Measurements from ENCODE around the gene STAB1. TPM values are rescaled to one million over a fixed set of nuclear protein-coding genes. Genes with fewer than 3 reads are reported as not detected.

The STAB1 gene
- total and polyA plus RNA-seq, 2 of the 13 experiments (the other 11 are each of a cell fraction or from before 2014, with no cell fraction given): 0.09 to 0.34 TPM

DNA sequence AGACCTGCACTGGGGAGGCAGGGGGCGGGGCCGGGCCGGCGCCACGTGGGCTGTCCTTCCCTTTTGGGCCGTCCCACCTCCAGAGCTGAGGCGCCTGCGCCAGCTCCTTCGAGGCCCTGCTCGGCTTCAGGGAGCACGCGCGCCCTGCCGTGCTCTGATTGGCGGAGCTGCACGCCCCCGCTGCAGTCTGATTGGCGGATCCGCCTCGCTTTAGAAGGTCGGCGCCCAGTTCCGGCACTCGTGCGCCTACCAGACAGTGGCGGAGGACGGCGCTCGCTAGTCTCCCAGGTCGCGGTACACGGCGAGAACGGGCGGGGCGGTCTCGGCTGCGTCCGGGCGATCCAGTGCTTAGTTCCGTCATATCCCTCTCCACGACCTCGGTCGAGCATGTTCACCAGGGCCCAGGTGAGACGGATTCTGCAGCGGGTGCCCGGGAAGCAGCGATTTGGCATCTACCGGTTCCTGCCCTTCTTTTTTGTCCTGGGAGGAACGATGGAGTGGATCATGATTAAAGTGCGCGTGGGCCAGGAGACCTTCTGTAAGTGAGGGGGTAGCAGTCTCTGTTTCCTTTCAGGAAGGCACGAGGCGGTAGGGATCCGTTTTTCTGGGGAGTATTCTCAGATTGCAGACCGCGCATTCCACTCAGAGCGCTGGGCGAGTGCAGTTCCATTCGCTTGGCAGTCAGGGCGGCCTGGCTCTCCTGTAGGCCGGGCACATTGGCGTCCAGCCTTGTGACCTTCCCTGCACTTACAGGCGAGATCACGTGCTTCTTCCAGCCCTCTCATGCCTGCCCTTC is 41.4 kb downstream of the STAB1 start, which contains the start of gene UQCC5 (continued):
- TF ChIP-seq JDP2 (CRISPR knock-in tag; IDR thresholded peaks at IDR 0.05; ENCODE audit: borderline replicate concordance): no peak; the same call in 1 of the 2 replicates
- TF ChIP-seq TIGD3 (CRISPR knock-in tag; IDR thresholded peaks at IDR 0.05; ENCODE audit: borderline replicate concordance): no peak
- TF ChIP-seq ARID4A (CRISPR knock-in tag; IDR thresholded peaks at IDR 0.05; ENCODE audit: borderline replicate concordance): peak; percentile 95
- peak; percentile 20; the same call in 1 of the 2 replicates for TF ChIP-seq PITX1 (CRISPR knock-in tag; IDR thresholded peaks at IDR 0.05)
- peak; percentile 90 for TF ChIP-seq ERF (CRISPR knock-in tag; IDR thresholded peaks at IDR 0.05)
- TF ChIP-seq ZBTB20 (CRISPR knock-in tag; IDR thresholded peaks at IDR 0.05; ENCODE audit: borderline replicate concordance, low read depth): no peak; the same call in 1 of the 2 replicates
- TF ChIP-seq ZSCAN29 (CRISPR knock-in tag; conservative IDR thresholded peaks at IDR 0.05): no peak; the same call in 1 of the 2 replicates
- peak; percentile 88; the same call in 1 of the 2 replicates for TF ChIP-seq DMAP1 (CRISPR knock-in tag; IDR thresholded peaks at IDR 0.05)
- TF ChIP-seq ZNF333 (CRISPR knock-in tag; IDR thresholded peaks at IDR 0.05; ENCODE audit: borderline replicate concordance): 0 out of 2 replicates have a peak, but pooled peaks have one; percentile 50
- TF ChIP-seq RAD21 (CRISPR knock-in tag; IDR thresholded peaks at IDR 0.05): no peak
- 0 out of 2 replicates have a peak, but pooled peaks have one; percentile 21 for TF ChIP-seq TMF1 (CRISPR knock-in tag; IDR thresholded peaks at IDR 0.05; ENCODE audit: low read depth)
- peak; percentile 99 for TF ChIP-seq AKAP8 (CRISPR knock-in tag; IDR thresholded peaks at IDR 0.05)
- TF ChIP-seq ZNF780A (CRISPR knock-in tag; IDR thresholded peaks at IDR 0.05): 0 out of 2 replicates have a peak, but pooled peaks have one; percentile 44
- peak; percentile 90; the same call in 1 of the 2 replicates for TF ChIP-seq ZNF670 (CRISPR knock-in tag; IDR thresholded peaks at IDR 0.05; ENCODE audit: borderline replicate concordance)
- TF ChIP-seq ZNF253 (CRISPR knock-in tag; IDR thresholded peaks at IDR 0.05; ENCODE audit: borderline replicate concordance): peak; percentile 86; the same call in 1 of the 2 replicates
- TF ChIP-seq RXRA (CRISPR knock-in tag; IDR thresholded peaks at IDR 0.05): peak; percentile 69
- no peak for TF ChIP-seq ZNF282 (IDR thresholded peaks at IDR 0.05; ENCODE audit: partially characterized antibody)
- TF ChIP-seq, protein P1, sequence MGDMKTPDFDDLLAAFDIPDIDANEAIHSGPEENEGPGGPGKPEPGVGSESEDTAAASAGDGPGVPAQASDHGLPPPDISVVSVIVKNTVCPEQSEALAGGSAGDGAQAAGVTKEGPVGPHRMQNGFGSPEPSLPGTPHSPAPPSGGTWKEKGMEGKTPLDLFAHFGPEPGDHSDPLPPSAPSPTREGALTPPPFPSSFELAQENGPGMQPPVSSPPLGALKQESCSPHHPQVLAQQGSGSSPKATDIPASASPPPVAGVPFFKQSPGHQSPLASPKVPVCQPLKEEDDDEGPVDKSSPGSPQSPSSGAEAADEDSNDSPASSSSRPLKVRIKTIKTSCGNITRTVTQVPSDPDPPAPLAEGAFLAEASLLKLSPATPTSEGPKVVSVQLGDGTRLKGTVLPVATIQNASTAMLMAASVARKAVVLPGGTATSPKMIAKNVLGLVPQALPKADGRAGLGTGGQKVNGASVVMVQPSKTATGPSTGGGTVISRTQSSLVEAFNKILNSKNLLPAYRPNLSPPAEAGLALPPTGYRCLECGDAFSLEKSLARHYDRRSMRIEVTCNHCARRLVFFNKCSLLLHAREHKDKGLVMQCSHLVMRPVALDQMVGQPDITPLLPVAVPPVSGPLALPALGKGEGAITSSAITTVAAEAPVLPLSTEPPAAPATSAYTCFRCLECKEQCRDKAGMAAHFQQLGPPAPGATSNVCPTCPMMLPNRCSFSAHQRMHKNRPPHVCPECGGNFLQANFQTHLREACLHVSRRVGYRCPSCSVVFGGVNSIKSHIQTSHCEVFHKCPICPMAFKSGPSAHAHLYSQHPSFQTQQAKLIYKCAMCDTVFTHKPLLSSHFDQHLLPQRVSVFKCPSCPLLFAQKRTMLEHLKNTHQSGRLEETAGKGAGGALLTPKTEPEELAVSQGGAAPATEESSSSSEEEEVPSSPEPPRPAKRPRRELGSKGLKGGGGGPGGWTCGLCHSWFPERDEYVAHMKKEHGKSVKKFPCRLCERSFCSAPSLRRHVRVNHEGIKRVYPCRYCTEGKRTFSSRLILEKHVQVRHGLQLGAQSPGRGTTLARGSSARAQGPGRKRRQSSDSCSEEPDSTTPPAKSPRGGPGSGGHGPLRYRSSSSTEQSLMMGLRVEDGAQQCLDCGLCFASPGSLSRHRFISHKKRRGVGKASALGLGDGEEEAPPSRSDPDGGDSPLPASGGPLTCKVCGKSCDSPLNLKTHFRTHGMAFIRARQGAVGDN (CRISPR knock-in tag; IDR thresholded peaks at IDR 0.05): peak; percentile 96

Data from HepG2 (cell line).